NCI-H1417 treated with DMSO at 0.1 percent for 48 hours (cell line): ENCODE data around the gene TNFRSF18.

Experiments
- DNase-seq: peaks from one replicate; lab custom pipeline; 2025; lab: John Stamatoyannopoulos, UW

The TNFRSF18 gene

GRCh38 chr1:1240822-1241587 is 34.6 kb upstream of the TNFRSF18 start:
- DNase-seq = no peak

GRCh38 chr1:1240348-1240732 is 33.9 kb upstream of the TNFRSF18 start:
- no peak for DNase-seq

- DNase-seq = no peak
Measured at GRCh38 chr1:1239614-1240347, 33.4 kb upstream of the TNFRSF18 start.

GRCh38 chr1:1239227-1239613 is 32.8 kb upstream of the TNFRSF18 start:
- no peak for DNase-seq

- no peak for DNase-seq
Measured at GRCh38 chr1:1238702-1239178, 32.3 kb upstream of the TNFRSF18 start.

- DNase-seq = no peak
Measured at GRCh38 chr1:1237874-1238701, 31.7 kb upstream of the TNFRSF18 start.

GRCh38 chr1:1236945-1237873 is 30.8 kb upstream of the TNFRSF18 start:
- no peak for DNase-seq

GRCh38 chr1:1236176-1236763 is 29.9 kb upstream of the TNFRSF18 start:
- no peak for DNase-seq

- no peak for DNase-seq
Measured at GRCh38 chr1:1235016-1235744, 28.8 kb upstream of the TNFRSF18 start.

- no peak for DNase-seq
Measured at GRCh38 chr1:1234180-1234808, 27.9 kb upstream of the TNFRSF18 start.

GRCh38 chr1:1233567-1233892 is 27.1 kb upstream of the TNFRSF18 start:
- DNase-seq = no peak

- no peak for DNase-seq
Measured at GRCh38 chr1:1232796-1233566, 26.6 kb upstream of the TNFRSF18 start.

GRCh38 chr1:1232208-1232795 is 25.9 kb upstream of the TNFRSF18 start, which contains the start of gene B3GALT6:
Gene B3GALT6, plus strand, starts transcription at chr1:1232237. Its CDS starts 42 bp downstream, at chr1:1232279.
- DNase-seq = no peak

GRCh38 chr1:1231400-1232207 is 25.2 kb upstream of the TNFRSF18 start, which contains the start of gene SDF4:
Gene SDF4, minus strand, starts transcription at chr1:1232001. Its CDS starts 3,229 bp downstream, at chr1:1228772.
- DNase-seq = peak; percentile 70

GRCh38 chr1:1230656-1231399 is 24.4 kb upstream of the TNFRSF18 start:
- DNase-seq = no peak

GRCh38 chr1:1229770-1230169 is 23.4 kb upstream of the TNFRSF18 start:
- DNase-seq = no peak
